Lower lobe of right lung (tissue), 2 donors: ENCODE results near the gene ELFN2. TPM values are rescaled to one million over a fixed set of nuclear protein-coding genes. Genes with fewer than 3 reads are reported as not detected.

Experiments used
- ATAC-seq, 2 donors: fragments of 200-7000 bp; cut with Tn5 transposase; one replicate each; pipeline ENCODE4 v1.9.1; 2020 to 2022; ENCODE audit warnings: mild to moderate bottlenecking in 2 of 2, moderate library complexity in 2 of 2
- DNase-seq: peaks from one replicate; pipeline ENCODE4 v3.0.0-alpha.2; 2020
- H3K27ac ChIP-seq: fragments of 200-600 bp; one replicate; pipeline ENCODE4 v1.8.0; 2022
- H3K27me3 ChIP-seq: fragments of 200-600 bp; one replicate; pipeline ENCODE4 v1.8.0; 2022; ENCODE audit warnings: low read depth
- H3K36me3 ChIP-seq: fragments of 200-600 bp; one replicate; pipeline ENCODE4 v1.8.0; 2022; ENCODE audit warnings: mild to moderate bottlenecking
- H3K4me1 ChIP-seq: fragments of 200-600 bp; one replicate; pipeline ENCODE4 v1.8.0; 2022
- H3K4me3 ChIP-seq: fragments of 200-600 bp; one replicate; pipeline ENCODE4 v1.8.0; 2022; ENCODE audit warnings: mild to moderate bottlenecking
- H3K9me3 ChIP-seq: fragments of 200-600 bp; one replicate; pipeline ENCODE4 v1.8.0; 2022
- CTCF ChIP-seq: fragments of 200-600 bp; IDR thresholded peaks from one replicate; pipeline ENCODE4 v1.8.0; 2022; ENCODE audit warnings: antibody characterized with exemption, mild to moderate bottlenecking
- intact Hi-C: fragments of 100-400 bp; cut with DNase I; formaldehyde crosslinking; loops from one replicate; pipeline ENCODE4 v1.11.0; 2022
- total RNA-seq: library from RNA; stranded (reverse); fragmentation: NEBNext Ultra II Directional; extraction: Animal tissue kit (Norgen Biotek cat#: 25700); gene quantifications from one replicate; pipeline ENCODE4 v1.2.1, GENCODE V29; 2021
- donor health status: DM: no; HTN: yes; CAD: no; lungs with severe emphysema.

The ELFN2 gene
- total RNA-seq, 1 donor from 2014 or later, result 0.89 TPM

DNA sequence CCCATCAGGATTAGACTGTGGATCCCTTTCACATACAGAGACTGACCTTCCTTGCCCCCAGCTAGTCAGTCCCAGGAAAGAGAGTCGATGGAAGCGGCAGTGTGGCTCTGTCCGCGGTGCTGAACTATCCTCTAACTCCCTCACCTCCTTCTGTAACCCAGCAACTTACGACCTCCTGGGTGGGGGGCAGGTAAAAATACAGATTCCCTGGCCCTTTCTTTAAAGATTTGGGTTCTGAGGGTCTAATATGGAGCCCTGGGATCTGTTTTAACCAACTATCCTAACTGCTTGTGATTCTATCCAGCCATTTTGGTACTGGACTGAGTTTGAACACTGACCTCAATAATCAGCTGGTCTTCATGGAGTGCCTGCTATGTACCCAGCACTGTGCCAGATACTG, 35.7 kb upstream of the ELFN2 start:
- DNase-seq (no peak), ATAC-seq (peak; percentile 31 to 36)
- H3K27me3 ChIP-seq, result no peaks in the 10 kb centered on the region
- H3K4me3 ChIP-seq, result no peak overlapping the region
- no peaks in the 10 kb centered on the region for H3K9me3 ChIP-seq
- no peak for TF ChIP-seq CTCF
- H3K36me3 ChIP-seq, result peaks cover 18% of the 10 kb centered on the region
- no peak overlapping the region for H3K27ac ChIP-seq
- H3K4me1 ChIP-seq, result no peaks in the 10 kb centered on the region
- intact Hi-C loops, result no loop called here

DNA sequence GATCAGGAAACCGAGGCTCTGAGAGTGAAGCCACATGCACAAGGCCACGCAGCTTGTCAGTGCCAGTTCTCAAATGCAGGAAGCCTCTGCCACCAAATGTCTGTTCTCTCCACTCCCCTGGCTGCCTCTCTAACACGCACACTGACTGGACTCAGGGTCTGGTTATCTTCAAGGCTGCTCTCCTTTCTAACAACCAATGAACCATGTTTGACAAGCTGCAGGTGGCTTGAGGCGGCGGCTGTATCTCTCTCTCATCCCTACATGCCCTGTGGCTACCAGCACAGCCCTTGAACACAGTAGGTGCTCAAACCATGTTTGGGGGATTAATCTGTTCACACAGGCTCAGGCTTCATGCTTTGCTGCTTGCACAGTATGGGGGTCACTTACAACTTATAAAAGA, 35.2 kb upstream of the ELFN2 start:
- TF ChIP-seq CTCF, result no peak
- no peaks in the 10 kb centered on the region for H3K9me3 ChIP-seq
- no peaks in the 10 kb centered on the region for H3K27me3 ChIP-seq
- ATAC-seq (no peak), DNase-seq (no peak)
- H3K4me3 ChIP-seq, result no peak overlapping the region
- no peak overlapping the region for H3K27ac ChIP-seq
- intact Hi-C loops, result no loop called here
- H3K4me1 ChIP-seq, result no peaks in the 10 kb centered on the region
- H3K36me3 ChIP-seq, result peaks cover 18% of the 10 kb centered on the region

DNA sequence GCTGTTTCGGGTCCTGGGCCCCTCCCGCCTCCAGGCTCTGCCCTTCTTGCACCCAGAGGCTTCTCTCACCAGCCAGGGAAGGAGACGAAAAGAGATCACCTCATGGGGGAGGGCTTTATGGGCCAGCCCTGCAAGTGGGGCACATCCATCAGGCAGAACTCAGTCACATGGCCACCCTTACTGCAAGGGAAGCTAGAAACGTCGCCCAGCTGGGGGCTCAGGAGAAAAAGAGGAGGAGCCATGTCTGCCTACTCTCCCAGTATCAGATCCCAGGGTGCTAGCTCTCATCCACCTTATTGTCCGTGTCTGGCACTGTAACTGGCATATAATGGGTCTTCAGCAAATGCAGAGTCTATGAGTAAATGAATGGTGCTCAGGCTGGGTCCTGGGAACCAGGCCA, 34.7 kb upstream of the ELFN2 start:
- peaks cover 15% of the 10 kb centered on the region for H3K36me3 ChIP-seq
- H3K9me3 ChIP-seq, result no peaks in the 10 kb centered on the region
- H3K27me3 ChIP-seq, result no peaks in the 10 kb centered on the region
- no peak overlapping the region for H3K27ac ChIP-seq
- DNase-seq (no peak), ATAC-seq (no peak)
- intact Hi-C loops, result no loop called here
- H3K4me1 ChIP-seq, result no peaks in the 10 kb centered on the region
- no peak overlapping the region for H3K4me3 ChIP-seq
- no peak for TF ChIP-seq CTCF

- Histone ChIP-seq H3K4me1 (no peaks in the 10 kb centered on the region), H3K36me3 (peaks cover 3% of the 10 kb centered on the region), H3K9me3 (no peaks in the 10 kb centered on the region), H3K27ac (no peak overlapping the region), H3K27me3 (no peaks in the 10 kb centered on the region), H3K4me3 (no peak overlapping the region)
- TF ChIP-seq CTCF, result no peak
- intact Hi-C loops, result no loop called here
- DNase-seq, result no peak
- ATAC-seq, result no peak
Observed at GRCh38 chr22:37460684-37461083, 33.4 kb upstream of the ELFN2 start.

- intact Hi-C loops, result no loop called here
- peaks cover 8% of the 10 kb centered on the region for H3K4me1 ChIP-seq
- H3K9me3 ChIP-seq, result no peaks in the 10 kb centered on the region
- TF ChIP-seq CTCF, result no peak
- H3K4me3 ChIP-seq, result no peak overlapping the region
- no peaks in the 10 kb centered on the region for H3K27me3 ChIP-seq
- no peaks in the 10 kb centered on the region for H3K36me3 ChIP-seq
- ATAC-seq, result no peak
- no peak overlapping the region for H3K27ac ChIP-seq
- no peak for DNase-seq
Observed at GRCh38 chr22:37459206-37459605, 31.9 kb upstream of the ELFN2 start.
